GM21619 (cell line): ENCODE measurements around the gene RETREG1.
A peak's percentile ranks its signal among the peaks of the same experiment; 100 is the strongest.
"Not testable (repeated sequence)": the region's sequence is repeated elsewhere in the genome, so short reads cannot be mapped to it uniquely, and the experiment has no call there.

Experiments
- ATAC-seq: cut with Tn5 transposase; IDR thresholded peaks from one replicate; pipeline ENCODE4 v1.9.1; 2021; ENCODE audit not compliant: unreplicated experiment

RETREG1 gene

DNA sequence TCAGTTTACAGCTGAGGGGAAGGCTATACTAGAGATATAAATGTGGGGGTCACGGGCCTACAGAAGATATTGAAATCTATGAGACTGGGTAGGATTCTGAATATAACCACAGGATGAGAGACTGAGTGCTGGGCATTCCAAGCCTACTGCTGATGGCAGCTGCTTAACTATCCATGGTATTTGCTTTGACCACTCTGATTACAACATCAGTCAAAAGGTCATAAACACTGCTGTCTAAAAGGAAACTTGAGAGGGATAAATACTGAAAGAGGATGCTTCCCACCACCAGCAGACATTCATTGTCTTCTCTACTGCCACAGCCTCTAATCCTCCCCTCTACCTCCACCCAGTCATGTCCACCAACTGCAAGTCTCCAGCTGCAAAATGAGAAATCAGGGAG lies 155.0 kb downstream of the RETREG1 start:
- no peak for ATAC-seq

DNA sequence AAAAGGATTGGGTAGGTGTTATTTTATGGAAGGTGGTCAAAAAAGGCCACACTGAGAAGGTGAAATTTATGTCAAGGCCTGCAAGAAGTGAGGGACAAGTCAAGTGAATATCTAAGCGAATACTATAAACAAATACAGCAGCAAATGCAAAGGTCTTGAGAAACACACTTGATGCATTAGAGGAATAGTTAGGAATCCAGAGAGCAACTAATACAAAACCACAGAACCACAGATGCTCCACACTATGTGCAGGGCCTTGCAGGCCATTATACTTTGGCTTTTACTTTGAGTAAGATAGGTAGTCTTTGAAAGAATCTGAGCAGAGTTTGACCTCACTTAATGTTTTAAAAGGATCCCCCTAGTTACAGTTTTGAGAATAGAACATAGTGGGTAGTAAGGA lies 155.8 kb downstream of the RETREG1 start:
- ATAC-seq: no peak

DNA sequence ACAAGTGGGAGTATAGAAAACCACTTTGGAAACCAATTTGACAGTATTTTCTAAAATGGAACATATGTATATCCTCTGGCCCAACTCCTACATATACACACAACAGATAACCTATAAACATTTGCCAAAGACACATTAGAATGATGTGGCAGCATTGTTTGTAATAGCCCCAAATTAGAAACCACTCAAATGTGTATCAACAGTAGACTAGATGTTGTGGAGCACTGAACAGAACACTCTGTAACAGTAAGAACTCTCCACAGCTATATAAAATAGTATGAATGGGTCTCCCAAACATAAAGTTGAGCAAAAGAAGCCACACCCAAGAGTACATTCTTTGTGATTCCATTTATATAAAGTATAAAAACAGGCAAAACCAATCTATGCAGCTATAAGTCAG lies 157.3 kb downstream of the RETREG1 start:
- ATAC-seq: no peak

DNA sequence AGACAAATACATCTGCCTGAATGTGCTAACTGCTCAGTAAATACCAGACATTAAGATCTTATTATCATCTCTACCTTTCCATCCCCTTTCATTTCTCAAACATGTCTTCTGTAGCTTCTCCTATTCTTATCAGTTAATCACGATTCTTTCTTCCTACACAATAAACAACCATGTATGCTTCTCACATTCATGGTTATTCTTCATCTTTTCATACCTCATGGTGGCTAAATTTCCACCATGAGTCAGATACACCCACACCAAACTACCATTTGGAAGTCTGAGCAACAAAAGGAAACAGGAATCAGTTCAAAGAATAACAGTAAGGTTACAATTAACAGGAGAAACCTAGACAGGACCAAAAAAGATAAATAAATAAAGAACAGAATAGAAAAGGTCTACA lies 158.9 kb downstream of the RETREG1 start:
- ATAC-seq: no peak

DNA sequence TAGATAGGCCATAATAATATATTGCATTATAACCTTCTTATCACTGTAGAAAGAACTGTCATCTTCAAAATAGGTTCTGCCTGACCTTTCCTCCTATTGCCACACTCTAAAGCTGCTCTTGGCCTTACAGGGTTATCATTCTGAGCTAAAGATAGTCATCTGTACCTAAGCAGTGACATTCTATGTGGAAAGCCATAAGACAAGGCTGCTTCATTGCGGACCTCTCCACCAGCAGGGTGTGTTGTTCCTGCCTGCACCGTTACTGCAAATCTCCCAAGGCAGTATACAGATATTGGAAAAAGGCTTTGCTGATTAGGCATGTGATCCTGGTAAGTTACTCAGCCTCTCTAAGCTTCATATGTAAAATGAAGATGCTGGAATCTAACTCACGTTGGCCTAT lies 159.3 kb downstream of the RETREG1 start:
- ATAC-seq: no peak

DNA sequence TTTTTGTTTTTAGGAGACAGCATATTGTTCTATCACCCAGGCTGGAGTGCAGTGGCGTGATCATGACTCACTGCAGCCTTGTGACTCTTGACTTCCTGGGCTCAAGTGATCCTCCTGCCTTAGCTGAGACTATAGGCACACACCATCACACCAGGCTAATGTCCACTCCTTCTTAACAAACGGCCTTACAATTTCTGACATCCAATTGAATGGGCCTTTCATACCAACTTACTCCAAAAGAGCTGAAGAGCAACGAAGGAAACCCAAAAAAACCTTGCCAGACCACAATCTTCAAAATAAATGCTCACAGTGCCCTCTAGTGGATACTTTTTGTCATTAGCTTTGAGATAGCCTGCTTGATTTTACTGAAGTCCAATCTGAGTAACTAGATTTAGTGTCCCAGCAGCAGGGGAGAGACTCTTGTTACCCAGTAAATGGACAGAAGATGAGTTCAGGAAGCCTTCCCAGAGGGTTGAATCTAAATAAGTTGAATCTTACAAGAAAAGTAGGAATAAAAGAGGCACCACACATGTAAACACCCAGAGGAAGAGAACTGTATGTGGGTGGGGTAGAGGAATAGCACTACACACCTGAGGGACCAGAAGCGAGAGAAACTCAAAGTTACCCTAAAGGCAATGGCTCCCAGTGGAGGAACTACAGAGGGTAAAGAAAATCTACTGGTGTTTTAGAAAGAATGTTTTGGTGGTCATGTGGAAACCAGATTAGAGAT lies 160.5 kb downstream of the RETREG1 start:
- peak; percentile 60 for ATAC-seq

DNA sequence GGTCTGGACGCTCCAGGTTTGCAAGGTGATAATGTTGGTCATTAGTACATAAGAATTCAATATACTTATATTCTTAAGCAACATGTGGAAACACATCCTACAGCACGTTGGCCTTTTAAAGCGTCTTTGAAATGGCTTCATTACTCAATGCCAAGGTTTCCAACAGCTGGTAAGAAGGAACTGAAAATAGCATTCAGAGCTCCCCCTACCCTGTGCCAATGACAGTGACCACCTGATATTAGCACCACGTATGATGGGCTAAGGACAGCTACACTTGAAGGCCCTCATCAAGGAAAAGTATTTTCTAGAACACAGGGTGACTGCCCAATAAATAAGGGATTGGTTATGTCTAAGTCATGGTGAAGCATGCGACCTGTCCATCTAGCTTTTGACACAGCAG lies 161.1 kb downstream of the RETREG1 start:
- ATAC-seq: peak; percentile 6

DNA sequence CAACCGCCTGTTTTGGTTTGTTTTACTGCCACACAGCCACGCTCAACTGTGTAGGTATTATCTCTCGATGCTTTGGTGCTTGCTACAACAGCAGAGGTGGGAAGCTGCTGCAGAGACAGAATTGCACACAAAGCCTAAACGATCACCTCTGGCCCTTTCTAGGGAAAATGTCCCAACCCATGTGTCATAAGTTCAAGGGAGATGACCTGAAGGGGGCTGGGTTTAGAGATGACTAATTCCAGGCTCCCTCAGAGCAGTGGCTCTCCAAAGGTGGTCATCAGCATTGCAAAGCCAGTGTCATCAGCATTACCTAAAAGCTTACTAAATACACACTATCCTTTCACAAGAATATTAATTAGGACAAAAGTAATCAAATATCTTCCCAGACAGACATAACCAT lies 162.1 kb downstream of the RETREG1 start:
- no peak for ATAC-seq

DNA sequence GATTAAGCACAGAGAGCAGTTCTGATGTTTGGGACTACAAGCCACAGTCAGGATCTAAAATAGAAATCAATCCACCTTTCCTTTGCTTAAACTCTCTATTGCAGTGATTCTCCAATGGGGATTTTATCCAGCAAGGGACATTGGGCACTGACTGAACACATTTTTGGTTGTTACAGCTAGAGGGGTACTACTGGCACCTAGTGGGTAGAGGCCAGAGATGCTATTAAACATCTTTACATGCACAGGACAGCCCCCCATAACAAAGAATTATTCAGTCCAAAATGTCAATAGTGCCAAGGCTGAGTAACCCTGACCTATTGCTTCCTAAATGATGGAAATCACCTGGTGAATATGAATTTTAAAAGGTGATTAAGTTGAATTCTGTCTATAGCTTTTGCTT lies 163.2 kb downstream of the RETREG1 start:
- ATAC-seq: no peak

DNA sequence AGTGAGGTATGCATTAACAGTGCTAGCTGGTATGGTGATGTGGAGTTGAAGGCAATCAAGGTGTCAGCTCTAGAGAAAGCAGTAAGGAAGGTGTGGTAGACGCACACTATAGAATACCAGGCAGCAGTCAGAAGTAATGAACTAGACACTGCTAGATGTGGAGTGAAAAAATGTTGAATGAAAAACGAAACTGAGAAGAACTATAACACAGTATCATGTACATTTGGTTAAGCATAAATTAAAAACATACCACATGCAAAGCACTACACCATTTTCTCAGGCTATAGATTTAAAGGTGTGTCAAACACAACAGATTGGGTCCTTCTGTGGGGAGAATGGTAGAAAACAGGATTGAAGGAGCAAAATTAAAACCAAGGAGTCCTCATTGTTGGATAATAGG lies 166.6 kb downstream of the RETREG1 start:
- ATAC-seq: peak; percentile 66

DNA sequence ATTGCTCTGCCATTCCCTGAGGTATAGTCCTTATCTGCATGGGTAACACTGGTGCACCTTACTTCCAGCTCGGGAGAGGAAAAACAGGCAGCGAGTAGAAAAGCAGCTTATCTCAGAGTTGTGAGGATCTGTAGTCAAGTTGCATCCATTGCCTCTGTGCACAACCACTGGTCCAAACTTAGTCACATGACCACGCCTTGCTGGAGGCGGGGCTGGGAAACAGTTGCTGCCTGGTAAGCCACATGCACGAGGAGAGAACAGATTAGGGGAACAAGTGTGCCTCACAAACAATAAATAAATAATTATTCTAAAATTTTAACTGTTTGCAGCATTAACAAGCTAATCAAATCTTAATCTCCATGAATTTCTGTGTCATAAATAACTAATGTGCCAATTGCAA lies 169.8 kb downstream of the RETREG1 start:
- no peak for ATAC-seq

DNA sequence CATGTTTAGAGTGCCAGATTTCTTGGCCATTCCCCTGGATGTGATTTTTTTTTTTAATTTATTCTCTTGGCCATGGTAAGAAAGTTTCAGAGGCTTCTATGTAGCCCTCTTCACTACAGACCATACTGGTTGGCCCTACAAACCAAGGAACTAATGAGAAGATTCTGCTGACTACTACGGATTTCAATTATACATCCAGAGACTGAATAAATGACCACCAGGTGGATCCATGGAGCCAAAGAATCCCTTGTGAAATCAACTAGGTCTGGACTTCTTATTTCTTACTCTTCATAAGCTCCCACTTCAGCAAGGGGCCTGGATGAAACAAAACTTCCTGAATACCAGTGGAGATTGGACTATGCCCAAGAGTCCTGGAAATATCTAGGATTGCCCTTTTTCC lies 178.8 kb downstream of the RETREG1 start:
- no peak for ATAC-seq

DNA sequence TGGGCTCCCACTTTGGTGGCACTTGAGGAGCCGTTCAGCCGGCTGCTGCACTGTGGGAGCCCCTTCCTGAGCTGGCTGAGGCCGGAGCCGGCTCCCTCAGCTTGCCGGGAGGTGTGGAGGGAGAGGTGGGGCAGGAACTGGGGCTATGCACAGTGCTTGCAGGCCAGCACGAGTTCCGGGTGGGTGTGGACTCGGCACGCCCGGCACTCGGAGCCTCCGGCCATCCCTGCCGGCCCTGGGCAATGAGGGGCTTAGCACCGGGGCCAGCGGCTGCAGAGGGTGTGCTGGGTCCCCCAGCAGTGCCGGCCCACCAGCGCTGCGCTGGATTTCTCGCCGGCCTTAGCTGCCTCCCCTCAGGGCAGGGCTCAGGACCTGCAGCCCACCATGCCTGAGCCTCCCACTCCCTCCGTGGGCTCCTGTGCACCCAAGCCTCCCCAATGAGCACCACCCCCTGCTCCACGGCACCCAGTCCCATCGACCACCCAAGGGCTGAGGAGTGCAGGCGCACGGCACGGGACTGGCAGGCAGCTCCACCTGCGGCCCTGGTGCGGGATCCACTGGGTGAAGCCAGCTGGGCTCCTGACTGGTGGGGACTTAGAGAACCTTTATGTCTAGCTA lies 180.6 kb downstream of the RETREG1 start:
- not testable (repeated sequence) for ATAC-seq

DNA sequence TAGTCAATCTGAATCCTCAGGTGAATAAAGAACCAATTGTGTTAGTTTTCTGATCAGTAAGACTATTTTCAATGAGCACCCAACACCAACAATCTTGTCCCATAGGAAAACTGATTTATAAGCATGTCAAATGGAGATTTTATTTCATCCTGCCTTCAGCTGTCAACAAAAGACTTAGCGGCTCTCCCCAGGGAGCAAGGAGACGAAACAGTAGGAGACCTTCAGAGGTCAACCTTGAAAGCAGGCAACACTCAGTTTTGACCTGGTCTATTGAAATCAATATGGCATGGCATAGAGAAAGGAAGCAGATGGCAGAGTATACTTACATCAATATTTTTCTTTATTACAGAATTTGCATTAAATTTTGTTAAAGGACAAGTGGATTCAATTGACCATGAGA lies 185.3 kb downstream of the RETREG1 start:
- ATAC-seq: no peak

DNA sequence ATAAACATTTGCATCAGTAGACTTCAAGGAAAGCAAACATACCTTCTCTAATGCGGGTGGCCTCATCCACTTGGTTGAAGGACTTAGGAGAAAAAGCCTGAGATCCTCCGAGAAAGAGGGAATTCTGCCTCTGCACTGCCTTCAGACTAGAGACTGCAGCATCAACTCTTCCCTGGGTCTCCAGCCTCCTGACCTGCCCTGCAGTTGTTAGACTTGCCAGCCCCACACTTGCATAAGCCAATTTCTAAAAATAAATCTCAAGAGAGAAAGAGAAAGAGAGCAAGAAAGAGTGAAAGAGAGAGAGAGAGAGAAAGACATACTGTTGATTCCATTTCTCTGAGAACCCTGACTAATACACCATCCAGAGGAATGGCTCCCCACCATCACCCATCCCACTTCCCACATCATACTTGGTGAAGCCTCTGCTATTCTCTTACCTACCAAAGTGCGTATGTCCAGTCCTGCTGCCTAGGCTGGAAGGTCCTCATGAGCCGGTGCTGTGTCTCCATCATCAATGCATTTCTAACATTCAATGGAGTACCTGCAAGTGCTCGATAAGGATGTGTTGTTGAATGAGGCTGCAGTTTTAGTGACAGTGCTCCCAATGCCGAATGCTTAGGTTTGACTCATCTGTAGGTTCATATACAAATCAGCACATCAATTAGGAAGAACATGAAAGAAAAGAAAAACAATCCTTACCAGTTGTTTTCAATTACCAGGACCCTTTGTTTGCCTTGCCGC lies 186.3 kb downstream of the RETREG1 start:
- no peak for ATAC-seq

DNA sequence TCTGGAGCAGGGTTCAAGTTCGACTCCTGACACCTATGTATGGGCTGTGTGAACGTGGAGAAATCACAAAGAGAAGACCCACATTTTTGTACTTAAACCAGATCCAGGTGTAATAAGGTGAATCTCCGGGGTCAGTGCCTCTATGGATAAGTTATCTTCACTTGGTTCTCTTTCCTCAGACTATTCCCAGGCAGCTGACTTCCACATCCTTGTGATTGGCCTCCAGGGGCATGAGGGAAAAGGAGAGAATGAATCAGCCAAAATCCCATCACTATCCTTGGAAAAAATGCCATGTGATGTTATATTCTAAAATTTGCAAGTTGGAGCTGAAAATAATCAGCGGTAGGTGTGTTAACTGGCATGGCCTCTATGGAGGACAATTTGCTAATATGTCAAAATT lies 188.4 kb downstream of the RETREG1 start:
- no peak for ATAC-seq

DNA sequence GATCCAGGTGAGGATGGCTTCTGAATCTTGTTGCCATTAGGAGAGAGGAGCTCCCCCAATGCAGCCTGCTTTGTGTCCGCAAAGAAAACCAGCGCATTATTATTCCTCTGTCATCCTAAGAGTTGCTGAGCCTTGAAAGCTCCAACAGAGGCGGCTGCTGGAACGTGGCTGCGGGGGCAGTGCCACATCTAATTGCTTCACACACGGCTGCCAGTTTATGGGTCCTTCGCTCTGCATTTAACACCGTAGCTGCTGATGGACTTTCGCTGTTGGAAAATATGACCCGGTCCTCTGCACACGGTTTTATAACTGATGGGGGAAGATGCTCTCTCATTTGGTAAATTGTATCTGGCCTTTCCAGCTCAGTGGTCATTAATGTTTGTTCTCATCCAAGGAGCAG lies 189.2 kb downstream of the RETREG1 start:
- no peak for ATAC-seq
